Astrocyte (in vitro differentiated cells and primary cell): Measurements from ENCODE around the gene PICALM.

Source experiments
- EZH2 ChIP-seq: IDR thresholded peaks from 2 replicates; pipeline ENCODE4 v1.6.1; 2012; ENCODE audit warnings: mild to moderate bottlenecking, low read length, inconsistent platforms; ENCODE audit not compliant: insufficient read depth
- TF ChIP-seq, protein P1 (sequence below): IDR thresholded peaks from 2 replicates; pipeline ENCODE4 v1.5.1; 2011; ENCODE audit warnings: low read depth, mild to moderate bottlenecking, inconsistent platforms, low read length, moderate library complexity; ENCODE audit not compliant: insufficient read depth

DNA sequence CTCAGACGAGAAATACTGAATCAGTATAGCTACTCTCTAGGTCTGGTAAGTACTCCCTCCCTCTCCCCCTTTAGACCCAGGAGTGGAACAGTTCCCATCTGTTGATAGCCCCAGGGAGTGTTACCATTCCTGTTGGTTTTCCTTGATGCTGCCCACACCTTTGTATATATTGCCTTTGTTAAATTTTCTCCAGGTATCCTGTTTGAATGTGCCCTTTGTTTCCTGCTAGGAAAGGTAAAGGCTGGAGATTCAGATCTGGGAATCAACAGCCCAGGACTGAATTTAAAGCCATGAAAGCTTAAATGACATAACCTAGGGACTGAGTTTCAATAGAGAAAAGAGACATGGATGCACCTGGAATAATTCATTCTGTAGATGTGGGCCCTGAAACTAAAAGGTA lies 145.4 kb downstream of the PICALM start:
- TF ChIP-seq, protein P1, sequence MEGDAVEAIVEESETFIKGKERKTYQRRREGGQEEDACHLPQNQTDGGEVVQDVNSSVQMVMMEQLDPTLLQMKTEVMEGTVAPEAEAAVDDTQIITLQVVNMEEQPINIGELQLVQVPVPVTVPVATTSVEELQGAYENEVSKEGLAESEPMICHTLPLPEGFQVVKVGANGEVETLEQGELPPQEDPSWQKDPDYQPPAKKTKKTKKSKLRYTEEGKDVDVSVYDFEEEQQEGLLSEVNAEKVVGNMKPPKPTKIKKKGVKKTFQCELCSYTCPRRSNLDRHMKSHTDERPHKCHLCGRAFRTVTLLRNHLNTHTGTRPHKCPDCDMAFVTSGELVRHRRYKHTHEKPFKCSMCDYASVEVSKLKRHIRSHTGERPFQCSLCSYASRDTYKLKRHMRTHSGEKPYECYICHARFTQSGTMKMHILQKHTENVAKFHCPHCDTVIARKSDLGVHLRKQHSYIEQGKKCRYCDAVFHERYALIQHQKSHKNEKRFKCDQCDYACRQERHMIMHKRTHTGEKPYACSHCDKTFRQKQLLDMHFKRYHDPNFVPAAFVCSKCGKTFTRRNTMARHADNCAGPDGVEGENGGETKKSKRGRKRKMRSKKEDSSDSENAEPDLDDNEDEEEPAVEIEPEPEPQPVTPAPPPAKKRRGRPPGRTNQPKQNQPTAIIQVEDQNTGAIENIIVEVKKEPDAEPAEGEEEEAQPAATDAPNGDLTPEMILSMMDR, result no peak
- TF ChIP-seq EZH2, result no peak
